Fibroblast of skin of left biceps (primary cell): Measurements from ENCODE around the gene CPLANE1.

ENCODE experiments used
- DNase-seq, 2 experiments: peaks; one replicate each; pipeline ENCODE4 v3.0.0-alpha.2; 2013; ENCODE audit warnings: low read depth in 2 of 2

The CPLANE1 gene

DNA sequence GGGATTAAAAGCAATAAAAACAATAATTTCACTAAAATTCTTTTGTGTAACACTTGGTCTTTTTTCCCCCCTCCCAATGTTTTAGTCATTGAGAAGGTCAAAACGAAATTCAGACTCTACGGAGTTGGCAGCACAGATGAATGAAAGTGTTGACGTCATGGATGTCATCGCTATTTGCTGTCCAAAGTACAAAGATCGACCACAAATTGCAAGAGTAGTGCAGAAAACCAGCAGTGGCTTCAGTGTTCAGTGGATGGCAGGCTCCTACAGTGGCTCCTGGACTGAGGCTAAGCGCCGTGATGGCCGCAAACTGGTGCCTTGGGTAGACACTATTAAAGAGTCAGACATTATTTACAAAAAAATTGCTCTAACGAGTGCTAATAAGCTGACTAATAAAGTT is 184.7 kb downstream of the CPLANE1 start:
- no peak for DNase-seq

DNA sequence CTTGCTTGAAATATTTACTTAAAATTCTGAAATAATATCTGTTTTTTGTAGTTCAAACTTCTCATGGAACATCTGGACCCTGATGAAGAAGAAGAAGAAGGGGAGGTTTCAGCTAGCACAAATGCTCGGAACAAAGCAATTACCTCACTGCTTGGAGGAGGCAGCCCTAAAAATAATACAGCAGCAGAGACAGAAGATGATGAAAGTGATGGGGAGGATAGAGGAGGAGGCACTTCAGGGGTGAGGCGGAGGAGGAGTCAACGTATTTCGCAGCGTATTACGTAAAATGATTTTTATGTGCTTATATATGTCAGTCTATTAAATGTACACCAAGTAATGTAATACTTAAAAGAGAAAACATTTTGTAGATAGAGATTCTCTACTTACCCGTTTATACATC is 185.4 kb downstream of the CPLANE1 start:
- DNase-seq: no peak

DNA sequence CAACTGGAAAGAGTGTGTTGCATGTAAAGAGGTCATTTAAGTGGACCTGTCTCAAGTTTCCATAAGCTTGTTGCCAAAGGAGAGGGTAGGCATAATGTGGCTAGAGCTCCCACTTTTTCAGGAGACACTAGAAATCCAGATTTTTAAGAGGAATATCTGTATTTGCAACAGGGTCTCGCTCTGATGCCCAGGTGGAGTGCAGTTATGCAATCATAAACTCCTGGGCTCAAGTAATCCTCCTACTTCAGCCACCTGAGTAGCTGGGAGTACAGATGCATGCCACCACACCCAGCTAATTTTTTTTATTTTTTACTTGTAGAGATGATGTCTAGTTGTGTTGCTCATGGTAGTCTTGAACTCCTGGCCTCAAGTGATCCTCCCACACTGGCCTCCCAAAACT is 189.1 kb downstream of the CPLANE1 start:
- DNase-seq: no peak

DNA sequence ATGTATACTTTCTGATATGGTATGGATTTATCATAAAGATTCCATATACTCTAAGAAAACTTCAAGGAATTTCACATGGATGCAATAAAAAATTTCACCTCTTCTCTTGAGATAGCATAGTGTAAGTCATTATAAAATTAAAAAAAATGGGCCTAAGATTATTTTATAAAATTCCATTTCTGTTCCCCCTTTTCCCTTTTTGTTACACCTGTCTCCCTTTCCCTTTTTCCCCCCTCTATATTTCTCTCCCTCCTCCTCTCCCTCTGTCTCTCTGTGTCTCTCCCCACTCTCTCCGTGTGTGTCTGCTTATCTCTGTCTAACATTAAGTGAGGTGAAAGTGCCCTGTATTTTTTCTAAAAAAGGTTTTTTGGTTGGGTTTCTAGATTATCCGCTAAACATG is 192.4 kb downstream of the CPLANE1 start:
- no peak for DNase-seq
